PC-9 (cell line): ENCODE results near the gene MYO7B. TPM values are rescaled to one million over a fixed set of nuclear protein-coding genes. Genes with fewer than 3 reads are reported as not detected.

Experiments used
- BruUV-seq: library from RNA; stranded (reverse); fragments of 400-500 nt; replicated peaks from 2 replicates; lab custom pipeline; 2021; lab: Mats Ljungman, UMichigan
- CTCF ChIA-PET: fragments of 300-600 bp; sonication (Branson Sonifier 250); formaldehyde crosslinking; loops from one replicate; lab custom pipeline; 2022; ENCODE audit warnings: antibody characterized with exemption; lab: Charles Lee
- POLR2A ChIA-PET: fragments of 300-600 bp; sonication (Branson Sonifier 250); formaldehyde crosslinking; loops from one replicate; lab custom pipeline; 2022; ENCODE audit warnings: antibody characterized with exemption; ENCODE audit not compliant: unreplicated experiment; lab: Charles Lee
- DNase-seq, 2 experiments: peaks; one replicate each; pipeline versions ENCODE4 v3.0.0 to v3.0.0-alpha.2; 2015 to 2022; ENCODE audit warnings: mixed read lengths in 1 of 2
- H2AFZ ChIP-seq: fragments of 200-600 bp; sonication (generic); 2 replicates; pipeline ENCODE4 v1.8.1; 2017; ENCODE audit warnings: antibody characterized with exemption
- H3F3A ChIP-seq: fragments of 200-600 bp; sonication (generic); 2 replicates; pipeline ENCODE4 v1.8.1; 2017; ENCODE audit warnings: antibody characterized with exemption, mild to moderate bottlenecking, low read depth; ENCODE audit not compliant: insufficient read depth
- H3K27ac ChIP-seq: fragments of 200-600 bp; sonication (generic); 2 replicates; pipeline ENCODE4 v1.6.1; 2016; ENCODE audit warnings: mixed run types
- H3K27me3 ChIP-seq: fragments of 200-600 bp; sonication (generic); 2 replicates; pipeline ENCODE4 v1.6.1; 2016; ENCODE audit warnings: low read depth, mixed run types; ENCODE audit not compliant: insufficient read depth
- H3K36me3 ChIP-seq: fragments of 200-600 bp; sonication (generic); 2 replicates; pipeline ENCODE4 v1.6.1; 2016; ENCODE audit warnings: low read depth, mixed run types
- H3K4me1 ChIP-seq: fragments of 200-600 bp; sonication (generic); replicated peaks from 2 replicates; pipeline ENCODE4 v1.6.1; 2016; ENCODE audit warnings: mixed run types; ENCODE audit not compliant: insufficient read depth
- H3K4me2 ChIP-seq: fragments of 200-600 bp; sonication (generic); 2 replicates; pipeline ENCODE4 v1.6.1; 2017; ENCODE audit warnings: mixed run types
- H3K4me3 ChIP-seq: fragments of 200-600 bp; sonication (generic); 2 replicates; pipeline ENCODE4 v1.6.1; 2016; ENCODE audit warnings: mixed run types
- H3K79me2 ChIP-seq: fragments of 200-600 bp; sonication (generic); 2 replicates; pipeline ENCODE4 v1.6.1; 2017; ENCODE audit warnings: low read depth, mixed run types
- H3K9me2 ChIP-seq: fragments of 200-600 bp; sonication (generic); 2 replicates; pipeline ENCODE4 v1.8.1; 2017; ENCODE audit warnings: mild to moderate bottlenecking; ENCODE audit not compliant: insufficient read depth
- H3K9me3 ChIP-seq: fragments of 200-600 bp; sonication (generic); 2 replicates; pipeline ENCODE4 v1.8.1; 2016; ENCODE audit warnings: low read depth; ENCODE audit not compliant: insufficient read depth
- H4K20me1 ChIP-seq: fragments of 200-600 bp; sonication (generic); 2 replicates; pipeline ENCODE4 v1.8.1; 2017; ENCODE audit not compliant: insufficient read depth
- EZH2 ChIP-seq: fragments of 200-600 bp; sonication (generic); IDR thresholded peaks from 2 replicates; pipeline ENCODE4 v1.8.0; 2017; ENCODE audit warnings: antibody characterized with exemption, low read depth
- intact Hi-C: fragments of 100-400 bp; cut with micrococcal nuclease; formaldehyde crosslinking; loops from one replicate; pipeline ENCODE4 v1.10.0; 2022; ENCODE audit not compliant: unreplicated experiment
- total RNA-seq: library from RNA; stranded (reverse); gene quantifications from 2 replicates; pipeline ENCODE4 v1.2.3, GENCODE V29; 2021
- TF ChIP-seq, protein P1 (sequence below): fragments of 200-600 bp; sonication (generic); conservative IDR thresholded peaks from 2 replicates; pipeline ENCODE4 v1.6.1; 2017; ENCODE audit warnings: mixed run types, antibody characterized with exemption, mild to moderate bottlenecking, moderate library complexity

MYO7B gene
- total RNA-seq, 1 experiment from 2014 or later = not detected

GRCh38 chr2:127632592-127633489, 97.4 kb downstream of the MYO7B start:
- Histone ChIP-seq H3K79me2 (no peaks in the 10 kb centered on the region), H3K9me2 (no peaks in the 10 kb centered on the region), H3K9me3 (no peaks in the 10 kb centered on the region), H3K36me3 (no peaks in the 10 kb centered on the region), H3K27ac (no peak overlapping the region), H3K4me2 (no peak overlapping the region), H3K4me3 (no peak overlapping the region), H3F3A (peaks cover 5% of the 10 kb centered on the region; the same call in 1 of the 2 replicates), H2AFZ (no peak overlapping the region), H3K27me3 (no peaks in the 10 kb centered on the region), H3K4me1 (peaks cover 21% of the 10 kb centered on the region), H4K20me1 (no peaks in the 10 kb centered on the region)
- TF ChIP-seq, protein P1, sequence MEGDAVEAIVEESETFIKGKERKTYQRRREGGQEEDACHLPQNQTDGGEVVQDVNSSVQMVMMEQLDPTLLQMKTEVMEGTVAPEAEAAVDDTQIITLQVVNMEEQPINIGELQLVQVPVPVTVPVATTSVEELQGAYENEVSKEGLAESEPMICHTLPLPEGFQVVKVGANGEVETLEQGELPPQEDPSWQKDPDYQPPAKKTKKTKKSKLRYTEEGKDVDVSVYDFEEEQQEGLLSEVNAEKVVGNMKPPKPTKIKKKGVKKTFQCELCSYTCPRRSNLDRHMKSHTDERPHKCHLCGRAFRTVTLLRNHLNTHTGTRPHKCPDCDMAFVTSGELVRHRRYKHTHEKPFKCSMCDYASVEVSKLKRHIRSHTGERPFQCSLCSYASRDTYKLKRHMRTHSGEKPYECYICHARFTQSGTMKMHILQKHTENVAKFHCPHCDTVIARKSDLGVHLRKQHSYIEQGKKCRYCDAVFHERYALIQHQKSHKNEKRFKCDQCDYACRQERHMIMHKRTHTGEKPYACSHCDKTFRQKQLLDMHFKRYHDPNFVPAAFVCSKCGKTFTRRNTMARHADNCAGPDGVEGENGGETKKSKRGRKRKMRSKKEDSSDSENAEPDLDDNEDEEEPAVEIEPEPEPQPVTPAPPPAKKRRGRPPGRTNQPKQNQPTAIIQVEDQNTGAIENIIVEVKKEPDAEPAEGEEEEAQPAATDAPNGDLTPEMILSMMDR = no peak
- no peak for TF ChIP-seq EZH2
- ChIA-PET CTCF (no interaction called here), POLR2A (no interaction called here)
- intact Hi-C loops = no loop called here
- no peak for DNase-seq
- BruUV-seq = no TSS peak

DNA sequence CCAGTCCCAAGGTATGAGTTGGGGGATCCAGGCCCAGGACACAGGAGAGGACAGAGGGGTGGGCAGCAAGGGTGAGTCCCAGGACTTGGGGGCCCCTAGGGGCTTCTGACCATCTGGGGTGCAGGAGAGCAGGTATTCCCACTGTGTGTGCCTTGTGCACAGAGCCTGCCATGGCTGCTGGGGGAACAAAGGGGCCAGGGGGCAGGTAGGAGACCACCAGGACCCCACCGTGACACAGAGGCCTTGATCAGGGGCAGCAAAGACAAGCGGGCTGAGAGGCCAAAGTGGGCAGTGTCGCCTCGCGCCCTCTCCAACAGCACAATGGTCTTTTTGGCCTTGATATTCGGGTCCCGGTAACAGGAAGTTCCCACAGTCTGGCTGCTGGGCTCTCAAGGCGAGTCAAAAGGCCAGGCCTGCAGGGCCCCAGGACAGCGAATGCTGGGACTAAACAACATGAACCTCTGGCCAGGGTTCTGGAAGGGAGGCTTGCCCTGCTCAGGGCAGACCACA, 98.1 kb downstream of the MYO7B start:
- no peaks in the 10 kb centered on the region for H4K20me1 ChIP-seq
- no peaks in the 10 kb centered on the region for H3K79me2 ChIP-seq
- H3K27me3 ChIP-seq = no peaks in the 10 kb centered on the region
- no peak overlapping the region for H3K27ac ChIP-seq
- intact Hi-C loops = no loop called here
- H3K4me3 ChIP-seq = no peak overlapping the region
- H2AFZ ChIP-seq = no peak overlapping the region
- no peak overlapping the region for H3K4me2 ChIP-seq
- DNase-seq = no peak
- no peaks in the 10 kb centered on the region for H3K9me2 ChIP-seq
- no peaks in the 10 kb centered on the region for H3K9me3 ChIP-seq
- ChIA-PET POLR2A (no interaction called here), CTCF (no interaction called here)
- no peak for TF ChIP-seq EZH2
- H3K36me3 ChIP-seq = no peaks in the 10 kb centered on the region
- no TSS peak for BruUV-seq
- peaks cover 11% of the 10 kb centered on the region; the same call in 1 of the 2 replicates for H3F3A ChIP-seq
- H3K4me1 ChIP-seq = peaks cover 29% of the 10 kb centered on the region

- intact Hi-C loops = no loop called here
- BruUV-seq = no TSS peak
- DNase-seq = no peak
- peaks cover 33% of the 10 kb centered on the region for H3K4me1 ChIP-seq
- no peaks in the 10 kb centered on the region for H3K79me2 ChIP-seq
- no peaks in the 10 kb centered on the region for H3K36me3 ChIP-seq
- no peaks in the 10 kb centered on the region for H3K9me3 ChIP-seq
- no peak for TF ChIP-seq EZH2
- TF ChIP-seq, protein P1 = no peak
- no peak overlapping the region for H3K27ac ChIP-seq
- no peak overlapping the region for H3K4me2 ChIP-seq
- POLR2A ChIA-PET = no interaction called here
- H2AFZ ChIP-seq = no peak overlapping the region
- no peak overlapping the region for H3K4me3 ChIP-seq
- H3K27me3 ChIP-seq = no peaks in the 10 kb centered on the region
- peaks cover 11% of the 10 kb centered on the region; the same call in 1 of the 2 replicates for H3F3A ChIP-seq
- no peaks in the 10 kb centered on the region for H4K20me1 ChIP-seq
- H3K9me2 ChIP-seq = no peaks in the 10 kb centered on the region
- CTCF ChIA-PET = no interaction called here
Measured at GRCh38 chr2:127634066-127634617, 98.7 kb downstream of the MYO7B start.
